ENCODE results near the gene TSPAN3. TPM values are rescaled to one million over a fixed set of nuclear protein-coding genes. Genes with fewer than 3 reads are reported as not detected.

Gene TSPAN3
- total RNA-seq, 1 donor, result 194 TPM

GRCh38 chr15:77036537-77037387, 34.1 kb downstream of the TSPAN3 start:
- no peak for TF ChIP-seq CTCF (IDR thresholded peaks at IDR 0.05; ENCODE audit: insufficient read depth, low read length)
- H3K4me3 ChIP-seq (ENCODE audit: low read depth, low read length), result no peak overlapping the region
- DNase-seq (ENCODE audit: low read depth), result no peak

- TF ChIP-seq CTCF (IDR thresholded peaks at IDR 0.05; ENCODE audit: insufficient read depth, low read length), result no peak
- no peak overlapping the region for H3K4me3 ChIP-seq (ENCODE audit: low read depth, low read length)
- no peak for DNase-seq (ENCODE audit: low read depth)
Measured at GRCh38 chr15:77035999-77036471, 34.9 kb downstream of the TSPAN3 start.

GRCh38 chr15:77035584-77035983, 35.3 kb downstream of the TSPAN3 start:
- no peak for DNase-seq (ENCODE audit: low read depth)
- TF ChIP-seq CTCF (IDR thresholded peaks at IDR 0.05; ENCODE audit: insufficient read depth, low read length), result no peak
- H3K4me3 ChIP-seq (ENCODE audit: low read depth, low read length), result no peak overlapping the region

GRCh38 chr15:77034695-77035489, 36.0 kb downstream of the TSPAN3 start:
- no peak for DNase-seq (ENCODE audit: low read depth)
- TF ChIP-seq CTCF (IDR thresholded peaks at IDR 0.05; ENCODE audit: insufficient read depth, low read length), result peak; percentile 64
- H3K4me3 ChIP-seq (ENCODE audit: low read depth, low read length), result no peak overlapping the region

- H3K4me3 ChIP-seq (ENCODE audit: low read depth, low read length), result no peak overlapping the region
- TF ChIP-seq CTCF (IDR thresholded peaks at IDR 0.05; ENCODE audit: insufficient read depth, low read length), result no peak
- no peak for DNase-seq (ENCODE audit: low read depth)
Measured at GRCh38 chr15:77033729-77034671, 36.9 kb downstream of the TSPAN3 start.

- TF ChIP-seq CTCF (IDR thresholded peaks at IDR 0.05; ENCODE audit: insufficient read depth, low read length), result no peak
- DNase-seq (ENCODE audit: low read depth), result no peak
- no peak overlapping the region for H3K4me3 ChIP-seq (ENCODE audit: low read depth, low read length)
Measured at GRCh38 chr15:77033417-77033728, 37.5 kb downstream of the TSPAN3 start.

Measured in fibroblast of the aortic adventitia (primary cell).